CD4-positive, alpha-beta T cell treated with Interferon gamma for 1 hour (primary cell): ENCODE data around the gene ELF3.
A peak's percentile ranks its signal among the peaks of the same experiment; 100 is the strongest.
"Not testable (repeated sequence)": the region's sequence is repeated elsewhere in the genome, so short reads cannot be mapped to it uniquely, and the experiment has no call there.

Source experiments
- DNase-seq: peaks from one replicate; pipeline ENCODE4 v3.0.0-alpha.2; 2020

ELF3 gene

DNA sequence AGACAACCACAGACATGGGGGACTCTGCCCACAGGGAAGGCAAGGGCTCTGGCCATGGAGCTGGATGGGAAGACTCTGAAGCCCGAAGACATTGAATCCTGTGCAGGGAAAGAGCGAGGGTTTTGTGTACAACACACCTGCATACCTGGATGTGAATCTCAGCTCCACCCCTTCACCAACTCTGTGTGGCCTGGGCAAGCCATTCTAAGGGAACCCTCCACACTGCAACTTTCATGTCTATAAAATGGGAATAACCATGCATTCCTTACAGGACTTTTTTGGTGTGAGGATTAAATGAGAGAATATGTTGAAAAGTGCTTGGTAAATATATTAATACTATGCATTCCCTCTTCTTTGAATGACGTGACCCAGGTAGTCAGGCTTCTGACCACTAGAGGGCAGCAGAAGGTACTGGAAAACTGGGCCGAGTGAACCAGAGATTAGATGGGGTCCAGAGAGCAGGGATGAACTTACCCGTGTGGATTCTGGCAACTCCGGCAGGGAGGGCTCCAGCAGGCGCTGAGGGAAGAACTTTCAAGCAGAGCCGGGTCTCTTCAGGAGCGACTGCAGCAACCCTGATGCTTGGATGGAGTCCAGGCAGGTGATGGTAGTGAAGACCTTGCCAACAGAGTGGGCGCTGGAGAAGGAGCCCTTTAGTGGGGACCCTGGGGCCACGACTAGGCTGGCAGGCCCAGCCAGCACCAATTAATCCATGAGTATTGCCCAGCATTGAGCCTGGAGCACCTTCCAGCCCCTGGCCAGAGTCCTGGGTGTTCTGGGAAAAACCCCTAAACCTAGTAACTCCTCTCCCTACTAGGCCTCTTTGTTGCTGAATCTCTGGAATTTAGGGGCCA, 834 bp upstream of the ELF3 start:
- DNase-seq = peak; percentile 36

DNA sequence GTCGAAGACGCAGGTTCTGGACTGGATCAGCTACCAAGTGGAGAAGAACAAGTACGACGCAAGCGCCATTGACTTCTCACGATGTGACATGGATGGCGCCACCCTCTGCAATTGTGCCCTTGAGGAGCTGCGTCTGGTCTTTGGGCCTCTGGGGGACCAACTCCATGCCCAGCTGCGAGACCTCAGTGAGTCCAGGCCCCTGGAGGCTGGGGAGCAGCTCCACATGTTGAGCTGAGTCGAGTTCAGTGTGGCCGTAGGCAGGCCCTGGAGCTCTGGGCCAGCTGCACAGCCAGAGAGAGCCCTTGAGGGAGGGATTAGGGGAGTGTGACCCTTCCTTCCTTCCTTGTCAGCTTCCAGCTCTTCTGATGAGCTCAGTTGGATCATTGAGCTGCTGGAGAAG, 1.6 kb downstream of the ELF3 start:
- DNase-seq = no peak

DNA sequence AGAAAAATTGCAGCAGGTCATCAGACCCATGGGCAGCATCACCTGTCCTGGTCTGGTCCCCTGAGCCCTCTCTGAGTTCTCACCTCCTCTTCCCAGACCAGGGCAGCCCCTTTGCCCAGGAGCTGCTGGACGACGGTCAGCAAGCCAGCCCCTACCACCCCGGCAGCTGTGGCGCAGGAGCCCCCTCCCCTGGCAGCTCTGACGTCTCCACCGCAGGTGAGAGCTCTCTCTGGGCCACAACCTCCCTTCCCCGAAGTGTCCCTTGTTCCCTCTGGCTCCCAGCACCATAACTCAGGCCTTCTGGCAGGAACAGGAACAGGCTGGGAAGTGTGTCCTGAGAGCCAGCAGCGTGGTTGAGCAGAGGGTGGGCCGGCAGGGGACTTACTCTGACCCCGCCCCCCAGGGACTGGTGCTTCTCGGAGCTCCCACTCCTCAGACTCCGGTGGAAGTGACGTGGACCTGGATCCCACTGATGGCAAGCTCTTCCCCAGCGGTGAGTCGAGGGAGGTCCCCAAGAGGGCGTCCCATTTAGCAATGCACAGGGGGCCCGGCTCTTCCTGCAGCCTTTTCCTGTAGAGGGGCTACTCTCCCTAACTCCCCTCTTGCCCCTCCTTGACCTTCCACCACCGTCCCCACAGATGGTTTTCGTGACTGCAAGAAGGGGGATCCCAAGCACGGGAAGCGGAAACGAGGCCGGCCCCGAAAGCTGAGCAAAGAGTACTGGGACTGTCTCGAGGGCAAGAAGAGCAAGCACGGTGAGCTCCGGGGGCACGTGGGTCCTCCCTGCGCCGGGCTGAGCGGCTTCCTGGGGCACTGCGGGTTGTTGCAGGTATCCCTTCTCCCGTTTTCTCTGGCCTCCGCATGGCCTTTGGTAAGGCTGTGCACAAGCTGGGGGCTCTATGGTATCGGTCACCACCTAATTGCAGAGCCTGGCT, 2.4 kb downstream of the ELF3 start:
- no peak for DNase-seq

DNA sequence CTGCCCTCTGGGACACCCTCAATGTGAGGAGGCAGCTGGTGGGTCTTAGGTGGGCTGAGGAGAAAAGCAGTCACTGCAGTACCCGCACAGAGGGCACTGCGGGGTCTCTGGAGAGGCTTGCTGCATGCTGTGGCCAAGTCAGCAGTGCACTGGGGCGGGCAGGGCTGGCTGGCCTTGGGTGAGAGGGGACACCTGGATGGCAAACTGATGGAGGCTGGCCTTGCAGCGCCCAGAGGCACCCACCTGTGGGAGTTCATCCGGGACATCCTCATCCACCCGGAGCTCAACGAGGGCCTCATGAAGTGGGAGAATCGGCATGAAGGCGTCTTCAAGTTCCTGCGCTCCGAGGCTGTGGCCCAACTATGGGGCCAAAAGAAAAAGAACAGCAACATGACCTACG, 3.2 kb downstream of the ELF3 start:
- no peak for DNase-seq

- DNase-seq = no peak
These were observed 3.7 kb downstream of the ELF3 start for GRCh38 chr1:202014060-202014459.

DNA sequence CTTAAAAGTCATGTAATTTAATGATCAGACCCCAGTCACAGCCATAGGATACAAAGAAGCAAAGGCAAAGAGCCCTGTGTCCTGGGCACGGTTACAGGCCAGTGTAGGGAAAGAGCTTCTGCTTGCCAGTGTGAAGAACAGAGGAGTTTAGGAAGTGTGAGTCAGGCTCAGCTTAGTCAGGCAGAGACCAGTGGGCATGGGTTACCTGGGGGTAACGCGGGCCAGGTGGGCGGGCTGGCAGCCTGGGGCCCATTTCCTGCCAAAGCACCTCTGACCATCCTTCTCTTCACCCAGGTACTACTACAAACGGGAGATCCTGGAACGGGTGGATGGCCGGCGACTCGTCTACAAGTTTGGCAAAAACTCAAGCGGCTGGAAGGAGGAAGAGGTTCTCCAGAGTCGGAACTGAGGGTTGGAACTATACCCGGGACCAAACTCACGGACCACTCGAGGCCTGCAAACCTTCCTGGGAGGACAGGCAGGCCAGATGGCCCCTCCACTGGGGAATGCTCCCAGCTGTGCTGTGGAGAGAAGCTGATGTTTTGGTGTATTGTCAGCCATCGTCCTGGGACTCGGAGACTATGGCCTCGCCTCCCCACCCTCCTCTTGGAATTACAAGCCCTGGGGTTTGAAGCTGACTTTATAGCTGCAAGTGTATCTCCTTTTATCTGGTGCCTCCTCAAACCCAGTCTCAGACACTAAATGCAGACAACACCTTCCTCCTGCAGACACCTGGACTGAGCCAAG, 4.7 kb downstream of the ELF3 start:
- DNase-seq = no peak

GRCh38 chr1:202015662-202015937, 5.2 kb downstream of the ELF3 start:
- DNase-seq = no peak

GRCh38 chr1:202016022-202016810, 5.8 kb downstream of the ELF3 start:
- no peak for DNase-seq

DNA sequence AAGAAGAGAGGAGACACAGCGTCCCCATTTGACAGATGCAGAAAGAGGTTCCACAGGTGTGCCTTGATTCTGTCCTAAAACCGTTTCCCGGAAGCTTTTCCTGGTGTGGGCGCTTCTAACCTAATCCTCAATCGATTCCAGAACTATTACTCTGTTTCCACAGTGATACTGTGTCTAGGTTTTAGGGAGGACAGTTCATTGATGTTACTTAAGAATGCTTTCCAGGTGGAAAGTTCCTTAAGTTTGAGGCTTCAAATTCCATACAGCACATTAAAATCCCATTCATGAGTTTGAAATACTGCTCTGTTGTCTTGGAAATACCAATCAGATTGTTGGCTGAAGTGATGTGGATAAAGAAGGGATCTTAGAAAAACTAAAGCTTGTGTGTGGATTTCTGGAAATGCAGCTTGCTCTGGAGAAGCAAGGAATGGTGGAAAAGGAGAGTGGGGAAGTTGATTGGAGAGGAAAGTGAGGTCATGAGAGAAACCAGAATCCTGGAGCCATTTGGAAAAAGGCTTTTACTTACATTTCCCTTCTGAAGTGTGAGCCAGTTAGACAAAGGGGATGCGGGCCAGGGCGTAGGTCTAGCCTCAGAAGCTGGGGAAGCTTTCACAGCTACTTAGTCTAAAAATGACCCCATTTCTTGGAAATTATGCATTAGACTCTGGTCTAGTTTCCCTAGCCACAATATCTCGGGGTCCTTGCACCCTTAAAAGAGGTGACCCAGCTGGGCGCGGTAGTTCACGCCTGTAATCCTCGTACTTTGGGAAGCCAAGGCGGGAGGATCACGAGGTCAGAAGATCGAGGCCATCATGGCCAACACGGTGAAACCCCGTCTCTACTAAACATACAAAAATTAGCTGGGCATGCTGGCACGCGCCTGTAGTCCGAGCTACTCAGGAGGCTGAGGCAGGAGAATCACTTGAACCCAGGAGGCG, 6.7 kb downstream of the ELF3 start:
- no peak for DNase-seq

- no peak for DNase-seq
These were observed 7.5 kb downstream of the ELF3 start for GRCh38 chr1:202017749-202018467.

DNA sequence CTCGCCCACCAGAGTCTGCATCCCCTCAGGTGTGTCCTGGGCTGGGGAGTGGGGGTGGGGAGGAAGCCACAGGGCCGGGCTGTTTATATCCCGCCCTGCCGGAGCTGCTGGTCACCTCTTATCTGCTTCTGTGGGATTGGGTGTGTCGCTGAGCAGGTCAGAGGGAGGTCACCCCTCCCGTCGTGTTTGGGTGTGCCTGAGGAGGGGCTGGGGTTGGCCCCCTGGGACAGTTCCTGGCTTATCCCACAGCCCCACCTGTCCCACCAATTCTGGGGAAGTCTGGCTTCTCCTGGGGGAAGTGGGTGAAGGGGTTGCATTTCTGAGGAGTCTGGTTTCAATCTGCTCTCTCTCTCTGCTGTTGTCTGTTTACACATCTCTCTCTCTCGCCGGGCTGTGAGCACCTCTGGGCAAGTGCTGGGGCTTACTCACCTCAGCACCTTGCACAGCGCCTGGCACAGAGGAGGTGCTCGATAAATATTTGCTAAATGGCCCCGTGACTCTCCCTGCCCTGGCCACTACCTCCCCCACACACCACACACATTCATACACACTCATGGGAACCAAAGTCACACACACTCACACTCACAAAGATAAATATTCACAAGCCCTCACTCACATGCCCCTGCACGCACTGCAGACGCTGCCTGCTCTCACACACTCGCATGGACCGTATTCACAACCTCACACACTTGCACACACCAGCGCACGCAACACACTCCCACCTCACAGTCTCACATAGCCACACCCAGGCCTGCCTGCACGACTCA, 8.3 kb downstream of the ELF3 start:
- DNase-seq = no peak

DNA sequence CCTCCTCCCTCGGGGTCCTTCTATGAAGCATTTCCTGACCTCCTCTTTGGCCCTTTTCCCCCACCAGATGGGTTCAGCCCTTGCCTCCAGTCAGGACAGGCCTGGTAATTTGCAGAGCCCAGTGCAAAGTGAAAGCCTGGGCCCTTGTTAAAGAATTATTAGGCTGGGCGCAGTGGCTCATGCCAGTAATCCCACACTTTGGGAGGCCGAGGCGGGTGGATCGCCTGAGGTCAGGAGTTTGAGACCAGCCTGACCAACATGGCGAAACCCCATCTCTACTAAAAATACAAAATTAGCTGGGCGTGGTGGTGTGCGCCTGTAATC, 8.8 kb downstream of the ELF3 start:
- not testable (repeated sequence) for DNase-seq

GRCh38 chr1:202023001-202023433, 12.6 kb downstream of the ELF3 start:
- DNase-seq = no peak

DNA sequence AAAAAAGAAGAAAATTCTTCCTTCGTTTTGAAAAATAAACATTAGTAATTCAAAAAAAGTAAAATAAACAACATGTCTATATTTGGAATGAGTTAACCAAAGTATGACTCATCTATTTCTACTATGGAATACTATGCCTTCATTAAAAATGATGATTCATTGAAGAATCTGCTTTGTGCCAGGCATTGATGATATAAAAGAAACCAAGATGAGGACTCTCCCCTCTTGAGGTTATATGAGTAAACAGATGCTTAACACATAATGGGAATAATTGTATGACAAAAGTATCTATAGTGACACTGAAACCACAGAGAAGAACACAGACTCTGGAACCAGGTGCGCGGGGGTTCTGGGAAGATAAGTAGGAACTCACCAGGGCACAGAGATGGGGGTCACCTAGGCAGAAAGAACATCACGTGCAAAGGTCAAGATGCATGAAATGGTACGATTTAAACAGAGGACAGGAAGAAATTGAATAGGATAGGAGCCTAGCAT, 18.8 kb downstream of the ELF3 start:
- no peak for DNase-seq

DNA sequence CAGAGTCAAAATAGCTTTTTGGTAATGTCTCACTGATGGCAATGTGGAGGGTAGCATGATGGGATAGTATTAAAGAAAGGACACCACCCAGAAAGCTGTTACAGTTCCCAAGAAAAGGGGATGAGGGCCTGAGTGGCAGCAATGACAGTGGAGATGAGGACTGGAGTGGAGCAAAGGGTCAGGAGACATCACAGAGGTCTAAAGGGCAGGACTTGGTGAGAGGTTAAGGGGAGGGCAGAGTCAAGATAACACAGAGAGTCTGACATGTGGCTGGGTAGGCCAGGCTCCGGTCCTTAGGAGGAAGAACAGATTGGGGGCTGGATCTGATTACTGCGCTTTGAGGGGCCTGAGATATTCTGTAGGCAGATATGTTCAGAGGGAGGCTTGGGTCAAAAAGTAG, 19.3 kb downstream of the ELF3 start:
- DNase-seq = no peak

DNA sequence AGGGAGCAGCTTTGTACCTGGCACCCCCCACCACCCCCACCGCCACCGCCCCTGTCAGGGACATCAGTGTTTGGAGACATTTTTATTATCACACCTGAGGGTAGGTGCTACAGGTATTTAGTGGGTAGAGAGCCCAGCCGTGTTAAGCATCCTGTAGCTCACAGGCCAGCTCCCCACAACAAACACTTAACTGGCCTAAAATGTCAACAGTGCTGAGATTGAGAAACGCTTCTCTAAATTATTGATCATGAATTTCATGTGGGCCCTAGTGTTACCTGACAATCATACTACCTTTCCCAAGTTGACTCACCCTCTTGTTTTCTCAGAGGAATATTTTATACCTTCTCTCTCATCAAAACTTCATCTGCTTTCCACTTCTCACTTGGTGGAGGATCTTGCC, 21.4 kb downstream of the ELF3 start:
- no peak for DNase-seq

GRCh38 chr1:202034149-202034682, 23.8 kb downstream of the ELF3 start:
- no peak for DNase-seq

DNA sequence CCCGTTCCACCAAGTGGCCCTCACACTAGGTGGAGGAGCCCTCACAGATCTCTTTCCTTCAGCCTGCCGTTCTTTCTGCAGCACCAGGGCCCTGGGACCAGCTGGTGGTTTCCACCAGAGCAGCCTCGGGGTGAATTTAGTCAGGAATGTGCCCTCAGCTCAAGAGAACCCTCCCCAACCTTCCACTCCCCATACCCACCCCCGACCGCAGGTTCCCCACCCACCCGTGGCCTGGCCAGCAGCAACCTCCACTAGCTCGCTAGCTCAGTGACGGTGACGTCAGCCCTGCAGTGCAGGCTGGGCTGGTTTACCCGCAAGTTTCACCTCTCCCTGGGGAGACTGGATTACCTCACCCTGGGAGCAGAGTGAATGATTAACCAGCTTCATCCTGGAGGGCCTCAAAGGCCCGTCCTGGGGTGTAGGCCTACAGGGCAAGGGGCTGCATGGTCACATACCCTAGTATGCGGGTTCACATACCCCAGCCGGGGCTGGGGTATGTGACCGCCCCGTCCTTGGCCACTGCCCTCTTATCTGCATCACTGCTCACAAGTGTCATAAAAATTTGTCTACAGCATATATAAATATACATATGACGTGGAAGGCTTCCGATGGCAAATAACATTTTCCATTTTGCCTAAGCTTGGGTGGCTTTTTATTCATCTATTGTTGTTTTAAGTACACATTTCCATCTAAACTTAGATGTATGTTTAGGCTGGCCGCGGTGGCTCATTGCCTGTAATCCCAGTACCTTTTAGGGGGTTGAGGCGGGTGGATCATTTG, 24.5 kb downstream of the ELF3 start:
- no peak for DNase-seq
